Measurements from ENCODE around the gene ACTG2.
A peak's percentile ranks its signal among the peaks of the same experiment; 100 is the strongest.
"Not testable (repeated sequence)": the region's sequence is repeated elsewhere in the genome, so short reads cannot be mapped to it uniquely, and the experiment has no call there.

The ACTG2 gene

DNA sequence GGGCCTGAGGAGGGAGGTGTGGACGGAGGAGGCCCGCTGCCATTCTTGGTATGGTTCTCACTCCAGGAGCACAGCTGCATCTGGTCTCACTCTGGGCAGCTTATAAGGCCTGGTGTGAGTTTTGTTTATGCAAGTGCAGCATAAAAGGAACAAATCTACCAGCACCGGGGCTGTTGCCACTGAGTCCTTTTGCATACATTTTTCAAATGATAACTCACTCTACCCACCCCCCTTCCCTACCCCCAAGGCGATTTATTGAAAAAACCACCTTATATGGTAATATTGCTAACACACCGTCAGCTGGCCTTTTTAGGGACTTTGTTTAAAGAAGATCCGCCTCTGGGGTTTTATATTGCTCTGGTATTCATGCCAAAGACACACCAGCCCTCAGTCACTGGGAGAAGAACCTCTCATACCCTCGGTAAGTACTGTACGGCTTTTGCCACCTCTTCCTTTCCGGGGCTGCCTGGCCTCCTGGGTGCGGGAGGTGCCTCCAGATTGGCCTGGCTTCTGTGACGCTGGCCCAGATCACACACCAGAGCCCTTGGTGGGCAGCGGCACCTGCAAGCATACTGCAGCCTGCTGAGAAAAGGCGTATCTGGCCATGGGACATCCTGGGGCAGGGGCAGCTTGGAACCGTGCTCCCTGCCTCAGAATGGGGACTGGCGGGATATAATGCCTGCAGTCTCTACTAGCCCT, at the start of gene ACTG2:
TSS of gene ACTG2 (plus strand) at position 378 of the 699 bp plus-strand sequence. CDS start 8,304 bp downstream, outside the sequence.
- DNase-seq (ENCODE audit: low read depth in 4 of 4, low spot score in 1 of 4): no peak

GRCh38 chr2:73844087-73844486, 48.7 kb upstream of the ACTG2 start:
- no peak for DNase-seq (ENCODE audit: low read depth in 4 of 4, low spot score in 1 of 4)

DNA sequence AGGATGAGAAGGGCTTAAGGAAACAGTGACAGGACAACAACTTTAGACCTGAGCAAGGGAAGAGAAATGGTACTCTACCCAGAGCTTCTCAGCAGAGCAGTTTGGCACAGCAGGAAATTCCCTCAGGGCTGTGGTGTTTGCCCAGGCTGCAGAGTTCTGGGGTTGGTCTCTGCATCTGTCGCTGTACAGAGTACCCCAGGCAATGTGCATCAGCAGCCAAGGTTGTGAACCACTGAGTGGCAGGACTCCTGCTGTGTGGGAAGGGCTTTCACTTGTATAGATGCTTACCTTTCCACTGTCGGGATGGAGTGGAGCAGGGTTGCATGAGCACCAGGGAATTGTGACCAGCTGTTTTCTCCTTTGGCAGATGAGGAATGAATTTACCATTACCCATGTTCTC, 42.8 kb upstream of the ACTG2 start:
- no peak for DNase-seq (ENCODE audit: low read depth in 4 of 4, low spot score in 1 of 4)

- no peak for DNase-seq (ENCODE audit: low read depth in 4 of 4, low spot score in 1 of 4)
These were observed 41.5 kb upstream of the ACTG2 start for GRCh38 chr2:73851274-73851673.

- DNase-seq (ENCODE audit: low read depth in 4 of 4, low spot score in 1 of 4): no peak
These were observed 40.8 kb upstream of the ACTG2 start for GRCh38 chr2:73852020-73852419.

- DNase-seq (ENCODE audit: low read depth in 4 of 4, low spot score in 1 of 4): no peak
These were observed 37.3 kb upstream of the ACTG2 start for GRCh38 chr2:73855526-73855925.

- DNase-seq (ENCODE audit: low read depth in 4 of 4, low spot score in 1 of 4): no peak
These were observed 36.6 kb upstream of the ACTG2 start for GRCh38 chr2:73856214-73856613.

DNA sequence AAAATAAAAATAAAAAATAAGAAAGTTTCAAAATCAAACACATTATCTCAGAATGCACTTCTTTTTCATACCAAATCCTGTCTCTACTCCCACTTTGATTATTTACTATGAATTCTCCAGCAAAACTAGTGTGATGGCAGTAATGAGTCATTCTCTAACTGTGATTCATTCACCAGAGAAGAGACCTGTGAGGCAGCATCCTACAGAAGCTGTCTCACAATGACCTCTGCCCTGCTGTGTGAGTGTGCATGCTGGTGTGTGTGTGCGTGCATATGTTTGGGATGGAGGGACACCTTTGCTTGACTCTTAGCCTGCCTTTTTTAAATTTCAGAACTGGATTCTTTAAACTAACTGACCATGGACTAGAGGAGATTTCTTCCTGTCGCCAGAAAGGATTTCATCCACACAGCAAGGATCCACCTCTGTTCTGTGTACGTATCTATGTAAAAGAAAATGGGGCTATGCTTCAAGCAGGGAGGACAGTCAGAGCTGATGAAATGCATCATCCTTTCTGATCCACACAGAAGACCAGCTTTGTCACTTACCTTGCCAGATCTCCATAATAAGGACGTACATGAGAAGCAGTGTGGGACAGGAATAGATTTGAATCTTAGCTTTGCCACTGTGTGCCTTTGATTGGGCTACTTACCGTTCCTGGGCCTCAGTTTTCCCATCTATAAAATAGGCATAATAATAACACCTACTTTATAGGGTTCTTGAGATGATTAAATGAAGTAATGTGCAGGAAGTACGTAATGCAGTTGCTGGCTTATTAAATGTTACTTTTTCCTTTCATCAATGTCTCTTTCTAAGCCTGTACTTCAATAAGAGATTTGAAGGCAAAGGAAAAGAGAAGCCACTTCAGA, 32.9 kb upstream of the ACTG2 start:
- DNase-seq (ENCODE audit: low read depth in 4 of 4, low spot score in 1 of 4): peak in 3 of 4 experiments; percentile 14 to 32 (median 18)

GRCh38 chr2:73862987-73863386, 29.8 kb upstream of the ACTG2 start:
- DNase-seq (ENCODE audit: low read depth in 4 of 4, low spot score in 1 of 4): no peak

DNA sequence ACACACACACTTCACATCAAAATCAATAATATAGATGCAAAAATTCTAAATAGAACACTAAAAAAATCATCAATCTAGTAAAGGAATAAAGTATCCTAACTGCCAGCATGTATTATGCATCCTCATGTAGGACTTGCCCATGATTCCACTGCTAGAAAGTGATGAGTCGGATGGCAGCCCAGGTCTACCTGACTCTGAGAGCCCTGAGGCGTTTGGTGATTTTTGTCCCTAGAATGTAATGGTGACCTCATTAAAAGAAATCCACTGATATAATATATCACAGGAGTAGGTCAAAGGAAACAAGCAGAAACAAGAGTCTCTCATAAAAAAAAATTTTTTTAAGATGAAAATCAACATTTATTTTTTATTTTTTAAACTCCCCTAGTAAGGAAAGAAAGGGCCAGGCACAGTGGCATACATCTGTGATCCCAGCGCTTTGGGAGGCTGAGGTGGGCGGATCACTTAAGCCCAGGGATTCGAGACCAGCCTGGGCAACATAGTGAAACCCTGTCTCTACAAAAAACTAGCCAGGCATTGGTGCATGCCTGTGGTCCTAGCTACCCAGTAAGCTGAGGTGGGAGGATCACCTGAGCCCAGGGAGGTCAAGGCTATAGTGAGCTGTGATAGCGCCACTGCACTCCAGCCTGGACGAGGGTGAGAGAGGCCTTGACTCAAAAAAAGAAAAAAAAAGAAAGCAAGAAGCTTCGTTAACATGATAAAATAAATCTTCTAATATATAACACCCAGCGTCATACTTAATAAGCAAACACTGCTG, 24.4 kb upstream of the ACTG2 start:
- no peak for DNase-seq (ENCODE audit: low read depth in 4 of 4, low spot score in 1 of 4)

GRCh38 chr2:73870084-73870483, 22.7 kb upstream of the ACTG2 start:
- no peak for DNase-seq (ENCODE audit: low read depth in 4 of 4, low spot score in 1 of 4)

GRCh38 chr2:73877071-73877802, 15.6 kb upstream of the ACTG2 start:
- DNase-seq (ENCODE audit: low read depth in 4 of 4, low spot score in 1 of 4): no peak

GRCh38 chr2:73877984-73878383, 14.8 kb upstream of the ACTG2 start:
- not testable (repeated sequence) for DNase-seq (ENCODE audit: low read depth in 4 of 4, low spot score in 1 of 4)

DNA sequence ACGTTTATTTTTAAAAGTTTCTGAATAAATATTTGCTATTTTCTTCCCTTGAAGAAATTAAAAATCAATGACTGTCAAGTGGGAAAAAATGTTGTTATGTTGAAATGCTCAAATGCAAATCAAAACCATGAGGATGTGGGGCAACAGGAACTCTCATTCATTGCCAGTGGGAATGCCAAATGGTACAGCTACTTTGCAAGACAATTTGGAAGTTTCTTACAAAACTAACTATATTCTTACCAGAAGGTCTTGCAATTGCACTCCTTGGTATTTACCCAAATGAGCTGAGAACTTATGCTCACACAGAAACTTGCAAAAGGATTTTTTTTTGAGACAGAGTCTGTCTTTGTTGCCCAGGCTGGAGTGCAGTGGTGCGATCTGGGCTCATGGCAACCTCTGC, 7.4 kb upstream of the ACTG2 start:
- no peak for DNase-seq (ENCODE audit: low read depth in 4 of 4, low spot score in 1 of 4)

DNA sequence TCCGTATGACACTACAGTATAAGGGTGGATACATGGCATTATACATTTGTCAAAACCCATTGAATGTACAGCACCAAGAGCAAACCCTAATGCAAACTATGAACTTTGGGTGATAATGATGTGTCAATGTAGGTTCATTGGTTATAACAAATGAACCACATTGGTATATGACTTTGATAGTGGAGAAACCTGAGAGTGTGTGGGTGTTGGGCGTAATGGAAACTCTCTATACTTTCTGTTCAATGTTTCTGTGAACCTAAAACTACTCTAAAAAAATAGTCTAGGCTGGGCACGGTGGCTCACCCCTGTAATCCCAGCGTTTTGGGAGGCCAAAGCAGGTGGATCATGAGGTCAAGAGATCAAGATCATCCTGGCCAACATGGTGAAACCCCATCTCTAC, 6.5 kb upstream of the ACTG2 start:
- peak in 3 of 4 experiments; percentile 14 to 49 (median 21) for DNase-seq (ENCODE audit: low read depth in 4 of 4, low spot score in 1 of 4)

GRCh38 chr2:73887596-73888353, 5.0 kb upstream of the ACTG2 start:
- DNase-seq (ENCODE audit: low read depth in 4 of 4, low spot score in 1 of 4): not testable (repeated sequence)

DNA sequence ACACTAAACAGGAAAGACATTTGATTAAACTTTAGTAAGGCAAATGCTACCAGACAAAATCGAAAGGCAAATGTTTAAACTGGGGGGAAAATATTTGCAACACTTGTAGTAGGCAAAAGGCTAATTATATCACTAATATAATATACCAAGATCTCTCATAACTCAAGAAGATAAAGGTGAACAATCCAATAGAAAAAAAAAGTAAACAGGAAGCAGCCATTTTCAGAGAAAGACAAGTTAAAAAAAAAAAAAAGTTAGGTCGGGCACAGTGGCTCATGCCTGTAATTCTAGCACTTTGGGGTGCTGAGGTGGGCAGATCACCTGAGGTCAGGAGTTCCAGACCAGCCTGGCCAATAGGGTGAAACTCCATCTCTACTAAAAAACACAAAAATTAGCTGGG, 4.4 kb upstream of the ACTG2 start:
- DNase-seq (ENCODE audit: low read depth in 4 of 4, low spot score in 1 of 4): no peak

- DNase-seq (ENCODE audit: low read depth in 4 of 4, low spot score in 1 of 4): no peak
These were observed 3.6 kb upstream of the ACTG2 start for GRCh38 chr2:73889206-73889605.

- DNase-seq (ENCODE audit: low read depth in 4 of 4, low spot score in 1 of 4): no peak
These were observed 2.3 kb upstream of the ACTG2 start for GRCh38 chr2:73890301-73891092.
